Measurements from ENCODE around the gene GNB2. TPM values are rescaled to one million over a fixed set of nuclear protein-coding genes. Genes with fewer than 3 reads are reported as not detected.

The GNB2 gene
- total and polyA plus RNA-seq, 10 donors = 104 to 342 (median 242) TPM

DNA sequence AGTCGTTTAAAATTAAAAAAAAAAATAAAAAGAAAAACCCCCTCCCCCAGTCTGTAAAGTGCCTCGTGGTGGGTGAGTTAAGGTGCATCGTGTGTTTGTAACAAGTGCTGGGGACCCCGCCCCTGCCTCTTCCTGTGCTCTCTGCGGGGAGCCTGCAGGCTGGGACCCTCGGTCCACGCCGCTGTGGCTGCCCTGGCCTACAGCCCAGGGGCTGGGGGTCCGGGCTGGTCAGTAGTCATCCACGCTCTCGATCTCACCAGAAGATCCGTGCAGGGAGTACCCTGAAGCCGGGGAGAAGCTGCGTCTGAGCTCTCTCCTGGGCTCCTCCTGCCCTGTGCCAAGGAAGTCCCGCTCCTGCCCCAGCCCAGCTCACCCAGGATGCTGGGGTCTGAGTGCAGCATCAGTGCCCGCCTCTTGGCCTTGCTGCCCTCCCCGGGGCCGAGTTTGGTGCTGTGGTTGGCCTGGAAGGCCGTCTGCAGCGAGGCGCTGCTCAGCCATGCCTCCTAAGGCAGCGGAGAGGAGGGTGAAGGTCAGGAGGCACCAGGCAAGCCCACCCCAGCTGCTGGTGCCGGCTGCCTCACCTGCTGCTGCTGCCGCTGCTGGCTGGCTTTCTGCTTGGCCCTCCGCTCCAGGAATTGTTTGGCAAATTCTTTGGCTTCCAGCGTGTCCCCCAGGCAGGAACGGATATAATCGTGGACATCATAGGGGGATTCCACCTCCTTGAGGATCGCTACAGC is 8.1 kb downstream of the GNB2 start:
- no peaks in the 10 kb centered on the region for H3K9me3 ChIP-seq
- no peak overlapping the region for H3K4me3 ChIP-seq
- H3K27ac ChIP-seq = peak overlapping the region in 3 of 8 donors; percentile 17 to 99 (median 30)
- 73 to 79% (median 77%) methylated on average over 14 to 29 of the region's 29 CpGs for WGBS, 5 donors
- peak; percentile 77 for DNase-seq
- intact Hi-C loops (cut with DNase I; ENCODE audit: low total_unique reads) = no loop called here
- TF ChIP-seq POLR2A (IDR thresholded peaks at IDR 0.05) (no peak), POLR2AphosphoS5 (IDR thresholded peaks at IDR 0.05) (peak; percentile 67 to 89 (median 70))
- TF ChIP-seq, protein P1, sequence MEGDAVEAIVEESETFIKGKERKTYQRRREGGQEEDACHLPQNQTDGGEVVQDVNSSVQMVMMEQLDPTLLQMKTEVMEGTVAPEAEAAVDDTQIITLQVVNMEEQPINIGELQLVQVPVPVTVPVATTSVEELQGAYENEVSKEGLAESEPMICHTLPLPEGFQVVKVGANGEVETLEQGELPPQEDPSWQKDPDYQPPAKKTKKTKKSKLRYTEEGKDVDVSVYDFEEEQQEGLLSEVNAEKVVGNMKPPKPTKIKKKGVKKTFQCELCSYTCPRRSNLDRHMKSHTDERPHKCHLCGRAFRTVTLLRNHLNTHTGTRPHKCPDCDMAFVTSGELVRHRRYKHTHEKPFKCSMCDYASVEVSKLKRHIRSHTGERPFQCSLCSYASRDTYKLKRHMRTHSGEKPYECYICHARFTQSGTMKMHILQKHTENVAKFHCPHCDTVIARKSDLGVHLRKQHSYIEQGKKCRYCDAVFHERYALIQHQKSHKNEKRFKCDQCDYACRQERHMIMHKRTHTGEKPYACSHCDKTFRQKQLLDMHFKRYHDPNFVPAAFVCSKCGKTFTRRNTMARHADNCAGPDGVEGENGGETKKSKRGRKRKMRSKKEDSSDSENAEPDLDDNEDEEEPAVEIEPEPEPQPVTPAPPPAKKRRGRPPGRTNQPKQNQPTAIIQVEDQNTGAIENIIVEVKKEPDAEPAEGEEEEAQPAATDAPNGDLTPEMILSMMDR (IDR thresholded peaks at IDR 0.05 in 8 of 11, conservative IDR thresholded peaks at IDR 0.05 in 3 of 11) = no peak
- peaks cover 0 to 100% (median 99%) of the 10 kb centered on the region in 6 donors for H3K36me3 ChIP-seq
- peaks cover 0 to 53% (median 27%) of the 10 kb centered on the region in 6 donors for H3K4me1 ChIP-seq
- no peaks in the 10 kb centered on the region for H3K27me3 ChIP-seq (replicated peaks in 1 of 7)

DNA sequence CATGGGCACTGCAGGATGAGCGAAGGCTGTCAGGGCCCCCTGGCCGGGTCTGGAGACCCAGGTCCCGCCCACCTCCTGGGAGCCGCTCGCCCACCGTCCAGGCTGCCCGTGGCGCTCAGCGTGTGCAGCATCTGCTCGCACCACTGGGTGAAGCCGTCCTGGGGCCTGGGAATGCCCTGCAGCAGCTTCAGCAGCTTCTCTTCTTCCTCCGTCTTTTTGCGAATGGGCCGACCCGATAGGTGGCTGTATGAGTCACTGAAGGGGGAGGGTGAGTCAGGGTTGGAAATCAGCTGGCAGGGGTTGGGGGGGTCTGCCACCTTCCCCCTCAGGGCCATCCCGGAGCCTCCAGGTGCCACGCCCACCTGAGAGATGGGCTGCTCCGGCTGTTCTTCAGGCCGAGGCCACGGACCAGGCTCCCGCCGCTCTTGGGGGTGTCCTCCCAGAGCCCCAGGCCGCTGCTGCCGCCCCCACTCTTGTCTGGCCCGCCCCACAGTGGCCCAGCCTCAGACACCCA is 8.7 kb downstream of the GNB2 start:
- Histone ChIP-seq H3K4me3 (no peak overlapping the region), H3K27ac (peak overlapping the region in 2 of 8 donors; percentile 30 to 99), H3K9me3 (no peaks in the 10 kb centered on the region), H3K27me3 (replicated peaks in 1 of 7) (no peaks in the 10 kb centered on the region), H3K36me3 (peaks cover 0 to 100% (median 99%) of the 10 kb centered on the region in 6 donors), H3K4me1 (peaks cover 0 to 47% (median 23%) of the 10 kb centered on the region in 6 donors)
- TF ChIP-seq POLR2A (IDR thresholded peaks at IDR 0.05) (no peak), POLR2AphosphoS5 (IDR thresholded peaks at IDR 0.05) (peak in 2 of 3 donors; percentile 21 to 74)
- TF ChIP-seq, protein P1 (IDR thresholded peaks at IDR 0.05 in 8 of 11, conservative IDR thresholded peaks at IDR 0.05 in 3 of 11) = no peak
- intact Hi-C loops (cut with DNase I; ENCODE audit: low total_unique reads) = no loop called here
- WGBS, 5 donors = 82 to 94% (median 86%) methylated on average over 11 to 25 of the region's 25 CpGs
- DNase-seq = peak; percentile 78

DNA sequence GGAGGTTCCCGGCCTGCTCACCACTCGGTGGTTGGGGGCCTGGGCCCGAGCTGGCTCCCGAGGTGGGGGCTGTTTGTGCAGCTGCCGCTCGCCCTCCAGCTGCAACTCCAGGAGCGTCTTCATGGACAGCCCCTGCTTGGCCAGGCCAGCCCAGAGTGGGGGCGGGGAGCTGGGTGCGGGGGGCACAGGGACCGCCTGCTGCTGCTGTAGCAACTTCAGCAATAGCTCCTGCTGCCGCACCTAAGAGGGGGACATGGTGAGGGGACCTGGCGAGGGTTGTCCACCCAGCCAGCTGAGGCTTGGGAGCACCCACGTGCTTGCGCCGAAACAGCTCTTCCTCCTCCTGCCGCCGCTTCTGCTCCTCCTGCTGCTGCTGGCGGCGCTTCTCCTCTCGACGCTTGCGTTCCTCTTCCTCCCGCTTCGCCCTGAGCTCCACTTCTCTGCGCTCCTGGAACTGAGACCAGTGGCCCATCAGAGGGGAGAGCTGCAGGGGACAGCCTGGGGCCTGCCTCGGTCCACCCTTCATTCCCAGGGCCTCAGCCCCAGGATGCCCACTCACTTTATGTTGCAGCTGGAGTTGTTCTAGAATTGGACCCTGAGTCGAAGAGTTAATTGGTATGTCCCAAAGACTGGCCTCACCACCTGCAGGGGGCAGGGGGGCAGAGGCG is 9.6 kb downstream of the GNB2 start:
- Histone ChIP-seq H3K9me3 (no peaks in the 10 kb centered on the region), H3K4me1 (peaks cover 0 to 40% (median 18%) of the 10 kb centered on the region in 6 donors), H3K4me3 (no peak overlapping the region), H3K27me3 (replicated peaks in 1 of 7) (no peaks in the 10 kb centered on the region), H3K27ac (no peak overlapping the region), H3K36me3 (peaks cover 0 to 100% (median 99%) of the 10 kb centered on the region in 6 donors)
- DNase-seq = peak; percentile 78
- intact Hi-C loops (cut with DNase I; ENCODE audit: low total_unique reads) = no loop called here
- WGBS, 5 donors = 85 to 91% (median 90%) methylated on average over 17 to 28 of the region's 28 CpGs
- TF ChIP-seq POLR2A (IDR thresholded peaks at IDR 0.05) (no peak), POLR2AphosphoS5 (IDR thresholded peaks at IDR 0.05) (peak in 1 of 3 donors; percentile 47)

DNA sequence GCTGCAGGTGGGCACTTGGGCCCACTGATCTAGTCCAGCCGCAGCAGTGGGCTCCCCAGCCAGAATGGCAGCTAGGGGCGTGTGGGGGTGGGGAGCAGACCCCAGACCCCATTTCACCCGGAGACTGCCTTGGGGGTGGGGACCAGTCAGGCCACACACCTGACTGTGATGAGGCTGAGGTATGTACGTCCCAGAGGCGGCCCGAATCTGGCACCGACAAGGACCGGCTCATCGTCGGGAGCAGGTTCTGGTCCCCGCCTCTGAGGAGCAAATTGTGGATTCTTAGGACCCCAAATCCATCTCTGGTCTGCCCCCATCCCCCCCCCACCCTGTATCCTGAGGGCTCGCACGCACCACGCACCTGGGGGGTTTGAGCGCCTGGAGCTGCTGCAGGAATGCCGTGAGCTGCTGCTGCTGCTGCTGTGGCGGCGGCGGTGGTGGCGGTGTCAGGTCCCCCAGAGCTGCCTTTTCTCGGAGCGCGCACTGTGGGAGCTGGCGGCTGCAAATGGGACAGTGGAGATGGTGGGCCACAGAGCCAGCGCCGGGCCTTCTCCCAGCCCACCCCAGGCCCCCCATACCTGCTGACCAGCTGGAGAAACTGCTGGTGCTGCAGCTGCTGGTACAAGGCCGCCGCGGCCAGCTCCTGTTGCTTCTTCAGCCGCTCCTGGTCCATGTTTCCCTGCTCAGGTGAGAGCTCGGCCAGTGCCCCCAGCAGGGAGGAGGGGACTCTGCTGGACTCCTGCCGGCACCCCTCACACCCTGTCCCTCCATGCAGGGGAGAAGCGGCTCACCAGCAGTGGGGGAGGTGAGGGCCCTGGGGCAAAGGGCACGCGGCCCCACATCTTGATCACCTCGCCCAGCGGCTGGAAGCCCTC is 10.4 kb downstream of the GNB2 start:
- Histone ChIP-seq H3K27me3 (replicated peaks in 1 of 7) (no peaks in the 10 kb centered on the region), H3K27ac (no peak overlapping the region), H3K4me1 (peaks cover 0 to 40% (median 17%) of the 10 kb centered on the region in 6 donors), H3K36me3 (peaks cover 0 to 100% (median 97%) of the 10 kb centered on the region in 6 donors), H3K4me3 (no peak overlapping the region), H3K9me3 (no peaks in the 10 kb centered on the region)
- WGBS, 5 donors = 91 to 98% (median 94%) methylated on average over 13 to 37 of the region's 37 CpGs
- DNase-seq = no peak
- peak in 2 of 3 donors; percentile 16 to 60 for TF ChIP-seq POLR2AphosphoS5 (IDR thresholded peaks at IDR 0.05)
- TF ChIP-seq POLR2A (IDR thresholded peaks at IDR 0.05) = no peak
- intact Hi-C loops (cut with DNase I; ENCODE audit: low total_unique reads) = no loop called here

Measured in spleen (tissue), 11 donors.